NCI-H187 (cell line): ENCODE data around the gene PRKAR2A.
"Not testable (repeated sequence)": the region's sequence is repeated elsewhere in the genome, so short reads cannot be mapped to it uniquely, and the experiment has no call there.

Source experiments
- DNase-seq, 2 experiments: peaks; one replicate each; lab custom pipeline; 2025; lab: John Stamatoyannopoulos, UW

Gene PRKAR2A

DNA sequence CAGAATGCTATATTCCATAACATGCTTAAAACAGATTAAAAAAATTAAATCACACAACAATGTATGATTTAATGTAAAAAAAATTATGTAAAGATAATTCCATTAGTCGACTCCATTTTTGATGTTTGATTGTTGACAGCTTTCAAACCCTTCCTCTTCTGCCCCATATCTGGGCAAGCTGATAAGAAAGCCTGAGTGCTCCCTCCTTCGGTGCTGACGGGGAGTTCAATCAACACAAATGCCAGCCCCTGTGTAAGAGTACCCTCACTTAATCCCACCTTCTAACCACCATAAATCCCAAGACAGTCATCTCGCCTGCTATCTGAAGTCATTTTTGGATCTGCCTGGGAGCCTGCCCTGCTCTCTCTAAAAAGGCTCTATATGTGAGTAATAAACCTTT lies 70.8 kb downstream of the PRKAR2A start:
- no peak for DNase-seq

GRCh38 chr3:48770192-48770502 lies 77.5 kb downstream of the PRKAR2A start:
- no peak for DNase-seq

GRCh38 chr3:48765376-48765775 lies 82.3 kb downstream of the PRKAR2A start:
- no peak for DNase-seq

GRCh38 chr3:48762816-48763215 lies 84.9 kb downstream of the PRKAR2A start:
- DNase-seq: no peak

- DNase-seq: not testable (repeated sequence)
Observed at GRCh38 chr3:48759991-48760540, 87.6 kb downstream of the PRKAR2A start.

DNA sequence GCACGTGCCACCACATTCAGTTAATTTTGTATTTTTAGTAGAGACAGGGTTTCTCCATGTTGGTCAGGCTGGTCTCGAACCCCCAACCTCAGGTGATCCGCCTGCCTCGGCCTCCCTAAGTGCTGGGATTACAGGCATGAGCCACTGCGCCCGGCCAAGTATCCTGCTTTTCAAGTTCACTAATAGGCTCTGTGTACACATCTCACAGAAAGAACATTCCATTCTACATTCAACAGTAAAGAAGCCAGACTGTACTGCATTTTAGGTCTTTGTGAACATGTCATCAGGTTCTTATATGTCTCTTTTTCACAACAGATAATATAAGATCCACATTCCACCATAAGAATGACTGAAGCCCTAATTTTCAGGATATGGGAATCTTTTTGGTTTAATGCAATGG lies 88.1 kb downstream of the PRKAR2A start:
- DNase-seq: not testable (repeated sequence)

- no peak for DNase-seq
Observed at GRCh38 chr3:48759071-48759470, 88.6 kb downstream of the PRKAR2A start.

DNA sequence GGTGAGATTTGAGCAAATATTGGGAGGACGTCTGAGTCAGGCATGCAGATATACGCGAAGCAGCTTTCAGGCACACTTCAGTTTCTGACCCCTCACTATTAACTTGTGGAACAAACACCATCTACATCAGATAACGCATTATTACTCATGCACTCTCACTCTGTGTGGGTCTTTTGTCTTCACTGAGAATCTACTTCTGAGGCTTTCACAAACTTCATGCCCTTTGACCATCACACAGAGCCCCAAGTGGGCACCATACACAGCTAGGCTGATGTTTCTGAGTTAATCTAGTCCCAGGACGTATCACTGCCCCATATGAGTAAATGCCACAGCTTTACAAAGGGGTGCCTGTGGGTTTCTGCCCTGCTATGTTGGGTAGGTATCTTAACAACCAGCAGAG lies 91.0 kb downstream of the PRKAR2A start:
- DNase-seq: no peak

- DNase-seq: no peak
Observed at GRCh38 chr3:48750856-48751255, 96.8 kb downstream of the PRKAR2A start.

DNA sequence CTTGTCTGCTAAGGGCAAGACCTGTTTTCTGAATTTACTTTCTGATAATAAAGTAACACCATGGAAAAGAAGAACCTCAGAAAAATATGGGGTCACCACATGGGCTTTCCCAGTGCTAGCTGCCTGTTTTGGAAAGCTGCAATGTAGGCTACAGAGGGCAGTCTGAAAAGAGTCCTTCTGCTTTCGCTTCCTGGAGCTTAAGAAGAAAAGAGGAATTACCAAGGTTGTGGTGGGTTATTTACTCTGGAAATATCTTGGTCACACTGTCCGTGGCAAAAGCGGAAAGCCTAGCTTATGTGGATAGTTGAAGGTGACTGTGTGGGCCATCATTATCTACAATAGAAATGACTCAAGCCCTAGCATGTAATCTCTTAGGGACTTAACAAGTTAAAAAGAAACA lies 98.9 kb downstream of the PRKAR2A start:
- no peak for DNase-seq

DNA sequence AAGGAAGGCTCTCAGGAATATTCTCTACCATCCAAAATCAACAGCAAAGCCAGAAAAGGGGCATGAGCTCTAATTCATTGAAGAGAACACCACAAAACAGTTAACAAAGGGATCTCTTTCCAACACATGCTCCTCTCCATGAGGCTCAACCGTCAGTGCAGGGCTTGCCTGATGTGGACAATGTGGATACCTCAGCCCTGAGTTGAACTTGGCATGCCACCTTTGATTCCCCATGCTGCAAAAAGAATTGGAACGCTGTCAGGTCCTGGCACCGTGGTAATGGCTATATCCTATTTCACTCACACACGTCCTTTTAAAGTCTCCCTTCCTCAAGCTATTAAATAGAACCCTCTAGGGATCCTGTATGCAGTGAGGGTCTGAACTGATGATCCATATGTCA lies 100.0 kb downstream of the PRKAR2A start:
- no peak for DNase-seq

GRCh38 chr3:48747015-48747615 lies 100.6 kb downstream of the PRKAR2A start:
- no peak for DNase-seq

- DNase-seq: no peak
Observed at GRCh38 chr3:48743773-48744172, 103.9 kb downstream of the PRKAR2A start.

DNA sequence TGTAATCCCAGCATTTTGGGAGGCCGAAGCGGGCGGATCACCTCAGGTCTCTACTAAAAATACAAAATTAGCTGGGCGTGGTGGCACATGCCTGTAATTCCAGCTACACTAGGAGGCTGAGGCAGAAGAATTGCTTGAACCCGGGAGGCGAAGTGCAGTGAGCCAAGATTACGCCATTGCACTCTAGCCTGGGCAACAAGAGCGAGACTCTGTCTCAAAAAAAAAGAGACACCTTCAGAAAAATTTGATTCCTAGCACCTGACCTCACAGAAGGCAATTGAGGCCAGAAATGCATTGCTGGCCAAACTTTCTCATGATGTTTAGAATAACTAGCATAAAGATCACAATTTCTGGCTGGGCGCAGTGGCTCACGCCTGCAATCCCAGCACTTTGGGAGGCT lies 106.4 kb downstream of the PRKAR2A start:
- not testable (repeated sequence) for DNase-seq

DNA sequence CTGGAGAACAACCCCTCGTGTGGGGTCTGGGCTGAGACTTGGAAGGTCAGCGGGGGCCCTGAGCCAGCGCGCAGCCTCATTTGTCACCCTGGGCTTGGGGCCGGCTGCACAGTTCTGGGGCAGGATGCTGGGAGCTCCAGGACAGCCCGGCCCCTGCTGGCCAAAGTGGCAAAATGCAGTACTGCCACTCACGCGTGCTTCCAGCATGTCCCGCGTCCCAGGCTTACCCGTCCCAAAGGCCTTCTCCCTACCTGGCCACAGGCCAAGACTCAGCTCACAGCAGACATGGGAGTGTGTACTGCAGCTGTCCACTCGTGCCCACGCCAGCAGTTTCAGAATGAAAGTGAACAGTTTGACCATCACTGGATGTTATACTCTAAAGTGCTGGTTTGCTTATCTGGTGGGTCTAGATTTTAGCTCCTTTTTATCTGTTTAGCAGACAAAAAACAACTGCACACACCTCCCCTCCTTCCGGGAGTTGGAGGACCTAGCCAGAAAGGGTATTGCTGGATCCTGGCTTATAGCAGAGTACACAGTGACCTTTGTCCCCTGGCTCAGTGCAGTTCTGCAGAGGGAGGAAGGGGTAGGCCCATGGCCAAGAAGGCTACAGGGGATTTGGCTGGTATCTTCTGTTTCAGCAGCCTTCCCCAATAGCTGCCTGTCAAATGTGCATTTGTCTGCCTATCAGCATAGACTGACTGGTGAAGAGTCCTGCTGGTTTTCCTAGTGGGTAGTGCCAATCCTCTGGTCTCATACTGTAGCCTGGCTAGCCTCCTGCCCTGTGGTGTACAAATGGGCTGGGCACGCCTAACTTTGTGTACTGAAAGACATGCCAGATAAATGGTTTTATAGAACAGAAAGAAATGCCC lies 107.5 kb downstream of the PRKAR2A start:
- DNase-seq: no peak

- no peak for DNase-seq
Observed at GRCh38 chr3:48739617-48739954, 108.1 kb downstream of the PRKAR2A start.

- no peak for DNase-seq
Observed at GRCh38 chr3:48738926-48739616, 108.6 kb downstream of the PRKAR2A start.

- no peak for DNase-seq
Observed at GRCh38 chr3:48738144-48738536, 109.5 kb downstream of the PRKAR2A start.

DNA sequence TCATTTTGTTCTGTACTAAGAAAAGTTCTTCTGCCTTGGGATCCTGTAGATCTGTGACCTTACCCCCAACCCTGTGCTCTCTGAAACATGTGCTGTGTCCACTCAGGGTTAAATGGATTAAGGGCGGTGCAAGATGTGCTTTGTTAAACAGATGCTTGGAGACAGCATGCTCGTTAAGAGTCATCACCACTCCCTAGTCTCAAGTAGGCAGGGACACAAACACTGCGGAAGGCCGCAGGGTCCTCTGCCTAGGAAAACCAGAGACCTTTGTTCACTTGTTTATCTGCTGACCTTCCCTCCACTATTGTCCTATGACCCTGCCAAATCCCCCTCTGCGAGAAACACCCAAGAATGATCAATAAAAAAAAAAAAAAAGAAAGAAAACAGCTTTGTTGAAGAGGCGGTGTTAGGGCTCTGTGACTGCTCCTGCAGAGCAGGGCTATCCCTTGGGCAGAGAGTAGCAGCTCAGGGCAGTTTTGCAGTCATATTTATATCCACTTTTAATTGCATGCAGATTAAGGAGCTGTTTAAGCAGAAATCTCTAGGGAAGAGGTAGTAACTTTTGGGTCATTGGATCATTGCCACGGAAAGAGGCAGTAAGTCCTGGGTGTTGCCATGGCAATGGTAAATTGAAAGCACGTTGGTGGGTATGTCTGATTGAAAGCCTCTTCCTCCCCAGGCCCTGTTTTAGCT lies 112.5 kb downstream of the PRKAR2A start:
- not testable (repeated sequence) for DNase-seq

DNA sequence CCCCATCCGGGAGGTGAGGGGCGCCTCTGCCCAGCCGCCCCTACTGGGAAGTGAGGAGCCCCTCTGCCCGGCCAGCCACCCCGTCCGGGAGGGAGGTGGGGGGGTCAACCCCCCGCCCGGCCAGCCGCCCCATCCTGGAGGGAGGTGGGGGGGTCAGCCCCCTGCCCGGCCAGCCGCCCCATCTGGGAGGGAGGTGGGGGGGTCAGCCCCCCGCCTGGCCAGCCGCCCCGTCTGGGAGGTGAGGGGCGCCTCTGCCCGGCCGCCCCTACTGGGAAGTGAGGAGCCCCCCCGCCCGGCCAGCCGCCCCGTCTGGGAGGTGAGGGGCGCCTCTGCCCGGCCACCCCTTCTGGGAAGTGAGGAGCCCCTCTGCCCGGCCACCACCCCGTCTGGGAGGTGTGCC lies 113.1 kb downstream of the PRKAR2A start:
- not testable (repeated sequence) for DNase-seq

DNA sequence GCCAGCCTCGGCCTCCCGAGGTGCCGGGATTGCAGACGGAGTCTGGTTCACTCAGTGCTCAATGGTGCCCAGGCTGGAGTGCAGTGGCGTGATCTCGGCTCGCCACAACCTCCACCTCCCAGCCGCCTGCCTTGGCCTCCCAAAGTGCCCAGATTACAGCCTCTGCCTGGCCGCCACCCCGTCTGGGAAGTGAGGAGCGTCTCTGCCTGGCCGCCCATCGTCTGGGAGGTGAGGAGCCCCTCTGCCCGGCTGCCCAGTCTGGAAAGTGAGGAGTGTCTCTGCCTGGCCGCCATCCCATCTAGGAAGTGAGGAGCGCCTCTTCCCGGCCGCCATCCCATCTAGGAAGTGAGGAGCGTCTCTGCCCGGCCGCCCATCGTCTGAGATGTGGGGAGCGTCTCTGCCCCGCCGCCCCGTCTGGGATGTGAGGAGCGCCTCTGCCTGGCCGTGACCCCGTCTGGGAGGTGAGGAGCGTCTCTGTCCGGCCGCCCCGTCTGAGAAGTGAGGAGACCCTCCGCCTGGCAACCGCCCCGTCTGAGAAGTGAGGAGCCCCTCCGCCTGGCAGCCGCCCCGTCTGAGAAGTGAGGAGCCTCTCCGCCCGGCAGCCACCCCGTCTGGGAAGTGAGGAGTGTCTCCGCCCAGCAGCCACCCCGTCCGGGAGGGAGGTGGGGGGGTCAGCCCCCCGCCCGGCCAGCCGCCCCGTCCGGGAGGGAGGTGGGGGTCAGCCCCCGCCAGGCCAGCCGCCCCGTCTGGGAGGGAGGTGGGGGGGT lies 113.7 kb downstream of the PRKAR2A start:
- not testable (repeated sequence) for DNase-seq

- DNase-seq: no peak
Observed at GRCh38 chr3:48727511-48727910, 120.2 kb downstream of the PRKAR2A start.
